ENCODE results near the gene OSBPL9. TPM values are rescaled to one million over a fixed set of nuclear protein-coding genes. Genes with fewer than 3 reads are reported as not detected.

Gene OSBPL9
- total and polyA plus RNA-seq, 7 donors: 31.8 to 81.5 (median 49.7) TPM

GRCh38 chr1:51663721-51664120, 46.8 kb downstream of the OSBPL9 start:
- H3K4me3 ChIP-seq: no peak overlapping the region
- peaks cover 0 to 69% (median 54%) of the 10 kb centered on the region in 4 donors for H3K4me1 ChIP-seq
- intact Hi-C loops (cut with DNase I): no loop called here
- 91 to 98% methylated on average over 2 of the region's 2 CpGs for WGBS, 2 donors
- H3K27me3 ChIP-seq: no peaks in the 10 kb centered on the region
- H3K27ac ChIP-seq: no peak overlapping the region
- H3K36me3 ChIP-seq: no peaks in the 10 kb centered on the region
- H3K9me3 ChIP-seq: no peaks in the 10 kb centered on the region
- TF ChIP-seq EP300 (IDR thresholded peaks at IDR 0.05): no peak
- no peak for TF ChIP-seq POLR2A (IDR thresholded peaks at IDR 0.05)
- no peak for TF ChIP-seq CTCF (IDR thresholded peaks at IDR 0.05)
- no peak for TF ChIP-seq POLR2AphosphoS5 (IDR thresholded peaks at IDR 0.05)
- DNase-seq: no peak

GRCh38 chr1:51664421-51665240, 47.7 kb downstream of the OSBPL9 start:
- Histone ChIP-seq H3K27me3 (no peaks in the 10 kb centered on the region), H3K4me3 (no peak overlapping the region), H3K27ac (no peak overlapping the region), H3K4me1 (peaks cover 0 to 71% (median 59%) of the 10 kb centered on the region in 4 donors), H3K9me3 (no peaks in the 10 kb centered on the region), H3K36me3 (no peaks in the 10 kb centered on the region)
- TF ChIP-seq POLR2A (IDR thresholded peaks at IDR 0.05) (no peak), POLR2AphosphoS5 (IDR thresholded peaks at IDR 0.05) (no peak), CTCF (IDR thresholded peaks at IDR 0.05) (no peak), EP300 (IDR thresholded peaks at IDR 0.05) (no peak)
- DNase-seq: no peak
- intact Hi-C loops (cut with DNase I): no loop called here
- WGBS, 2 donors: 91 to 93% methylated on average over 6 of the region's 6 CpGs

- H3K36me3 ChIP-seq: no peaks in the 10 kb centered on the region
- H3K27ac ChIP-seq: peak overlapping the region in 2 of 4 donors; percentile 29 to 32
- WGBS, 2 donors: 86 to 94% methylated on average over 2 of the region's 2 CpGs
- no peaks in the 10 kb centered on the region for H3K27me3 ChIP-seq
- TF ChIP-seq POLR2AphosphoS5 (IDR thresholded peaks at IDR 0.05) (peak in 1 of 4 donors; percentile 22), CTCF (IDR thresholded peaks at IDR 0.05) (no peak)
- intact Hi-C loops (cut with DNase I): no loop called here
- no peak overlapping the region for H3K4me3 ChIP-seq
- no peak for DNase-seq
- H3K9me3 ChIP-seq: no peaks in the 10 kb centered on the region
- H3K4me1 ChIP-seq: peaks cover 0 to 67% (median 56%) of the 10 kb centered on the region in 4 donors
These were observed 49.6 kb downstream of the OSBPL9 start for GRCh38 chr1:51666478-51666877.

GRCh38 chr1:51667561-51667960, 50.7 kb downstream of the OSBPL9 start:
- Histone ChIP-seq H3K27ac (no peak overlapping the region), H3K4me3 (no peak overlapping the region), H3K4me1 (peaks cover 0 to 71% (median 54%) of the 10 kb centered on the region in 4 donors), H3K27me3 (no peaks in the 10 kb centered on the region), H3K9me3 (no peaks in the 10 kb centered on the region), H3K36me3 (no peaks in the 10 kb centered on the region)
- no peak for TF ChIP-seq EP300 (IDR thresholded peaks at IDR 0.05)
- no peak for TF ChIP-seq CTCF (IDR thresholded peaks at IDR 0.05)
- no peak for TF ChIP-seq POLR2AphosphoS5 (IDR thresholded peaks at IDR 0.05)
- TF ChIP-seq POLR2A (IDR thresholded peaks at IDR 0.05): no peak
- intact Hi-C loops (cut with DNase I): no loop called here
- DNase-seq: no peak
- WGBS, 2 donors: 95 to 98% methylated on average over 2 of the region's 2 CpGs
